Panc1 (cell line): Measurements from ENCODE around the gene RAI1.

ENCODE experiments used
- POLR2AphosphoS5 ChIP-seq: IDR thresholded peaks from 2 replicates; pipeline ENCODE4 v1.6.1; 2012; ENCODE audit warnings: mild to moderate bottlenecking, low read depth, low read length, moderate library complexity
- TCF7L2 ChIP-seq: IDR thresholded peaks from 2 replicates; pipeline ENCODE4 v1.6.1; 2011; ENCODE audit warnings: mild to moderate bottlenecking, low read depth, low read length, inconsistent platforms
- TF ChIP-seq, protein P1 (sequence below): fragments of 450-650 bp; IDR thresholded peaks from 2 replicates; pipeline ENCODE4 v1.5.1; 2017; ENCODE audit warnings: mild to moderate bottlenecking

DNA sequence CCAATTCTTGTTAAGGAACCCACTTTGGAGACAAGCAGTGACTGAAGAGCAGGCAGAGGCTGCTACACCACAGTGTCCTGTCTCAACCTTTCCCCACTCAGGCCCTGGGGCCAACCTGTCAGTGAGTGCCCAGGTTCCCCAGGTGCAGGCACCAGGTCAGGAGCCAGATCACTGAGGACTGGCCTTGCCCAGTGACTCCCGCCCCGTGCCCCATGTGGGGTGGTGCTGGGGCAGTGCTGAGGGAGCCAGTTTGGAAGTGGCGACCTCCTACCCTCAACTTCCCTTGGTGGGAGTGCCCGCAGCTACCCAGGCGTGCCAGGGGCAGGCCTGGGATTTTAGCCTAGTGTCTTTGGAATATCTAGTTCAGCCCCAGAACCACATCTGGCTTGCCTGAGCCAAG lies 126.2 kb downstream of the RAI1 start:
- TF ChIP-seq, protein P1, sequence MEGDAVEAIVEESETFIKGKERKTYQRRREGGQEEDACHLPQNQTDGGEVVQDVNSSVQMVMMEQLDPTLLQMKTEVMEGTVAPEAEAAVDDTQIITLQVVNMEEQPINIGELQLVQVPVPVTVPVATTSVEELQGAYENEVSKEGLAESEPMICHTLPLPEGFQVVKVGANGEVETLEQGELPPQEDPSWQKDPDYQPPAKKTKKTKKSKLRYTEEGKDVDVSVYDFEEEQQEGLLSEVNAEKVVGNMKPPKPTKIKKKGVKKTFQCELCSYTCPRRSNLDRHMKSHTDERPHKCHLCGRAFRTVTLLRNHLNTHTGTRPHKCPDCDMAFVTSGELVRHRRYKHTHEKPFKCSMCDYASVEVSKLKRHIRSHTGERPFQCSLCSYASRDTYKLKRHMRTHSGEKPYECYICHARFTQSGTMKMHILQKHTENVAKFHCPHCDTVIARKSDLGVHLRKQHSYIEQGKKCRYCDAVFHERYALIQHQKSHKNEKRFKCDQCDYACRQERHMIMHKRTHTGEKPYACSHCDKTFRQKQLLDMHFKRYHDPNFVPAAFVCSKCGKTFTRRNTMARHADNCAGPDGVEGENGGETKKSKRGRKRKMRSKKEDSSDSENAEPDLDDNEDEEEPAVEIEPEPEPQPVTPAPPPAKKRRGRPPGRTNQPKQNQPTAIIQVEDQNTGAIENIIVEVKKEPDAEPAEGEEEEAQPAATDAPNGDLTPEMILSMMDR, result no peak
- TF ChIP-seq TCF7L2 (no peak), POLR2AphosphoS5 (no peak)
